ENCODE measurements around the gene FBN1.

GRCh38 chr15:48471073-48471472 is 174.4 kb downstream of the FBN1 start:
- TF ChIP-seq CTCF (IDR thresholded peaks at IDR 0.05) (no peak), POLR2A (IDR thresholded peaks at IDR 0.05) (no peak), POLR2AphosphoS5 (IDR thresholded peaks at IDR 0.05) (no peak), EP300 (IDR thresholded peaks at IDR 0.05; ENCODE audit: low read depth) (no peak)
